AG09309 (cell line): ENCODE data around the gene SLC22A2.
"Not testable (repeated sequence)": the region's sequence is repeated elsewhere in the genome, so short reads cannot be mapped to it uniquely, and the experiment has no call there.

Experiments
- DNase-seq: peaks from one replicate; pipeline ENCODE4 v3.0.0-alpha.2; 2010; ENCODE audit warnings: low read depth
- H3K4me3 ChIP-seq: 2 replicates; pipeline ENCODE4 v1.5.1; 2011; ENCODE audit warnings: mild to moderate bottlenecking, low read depth, low read length, moderate library complexity; ENCODE audit not compliant: control insufficient read depth
- CTCF ChIP-seq: IDR thresholded peaks from 2 replicates; pipeline ENCODE4 v1.5.1; 2011; ENCODE audit warnings: mild to moderate bottlenecking, low read depth, low read length, inconsistent platforms; ENCODE audit not compliant: insufficient read depth, control insufficient read depth; ENCODE audit errors: missing control alignments

SLC22A2 gene

GRCh38 chr6:160258346-160259142 is at the start of gene SLC22A2:
Gene SLC22A2, minus strand, starts transcription at chr6:160258821. Its CDS starts 64 bp downstream, at chr6:160258757.
- no peak for DNase-seq
- no peak for TF ChIP-seq CTCF
- no peak within 1 kb of the TSS for H3K4me3 ChIP-seq

DNA sequence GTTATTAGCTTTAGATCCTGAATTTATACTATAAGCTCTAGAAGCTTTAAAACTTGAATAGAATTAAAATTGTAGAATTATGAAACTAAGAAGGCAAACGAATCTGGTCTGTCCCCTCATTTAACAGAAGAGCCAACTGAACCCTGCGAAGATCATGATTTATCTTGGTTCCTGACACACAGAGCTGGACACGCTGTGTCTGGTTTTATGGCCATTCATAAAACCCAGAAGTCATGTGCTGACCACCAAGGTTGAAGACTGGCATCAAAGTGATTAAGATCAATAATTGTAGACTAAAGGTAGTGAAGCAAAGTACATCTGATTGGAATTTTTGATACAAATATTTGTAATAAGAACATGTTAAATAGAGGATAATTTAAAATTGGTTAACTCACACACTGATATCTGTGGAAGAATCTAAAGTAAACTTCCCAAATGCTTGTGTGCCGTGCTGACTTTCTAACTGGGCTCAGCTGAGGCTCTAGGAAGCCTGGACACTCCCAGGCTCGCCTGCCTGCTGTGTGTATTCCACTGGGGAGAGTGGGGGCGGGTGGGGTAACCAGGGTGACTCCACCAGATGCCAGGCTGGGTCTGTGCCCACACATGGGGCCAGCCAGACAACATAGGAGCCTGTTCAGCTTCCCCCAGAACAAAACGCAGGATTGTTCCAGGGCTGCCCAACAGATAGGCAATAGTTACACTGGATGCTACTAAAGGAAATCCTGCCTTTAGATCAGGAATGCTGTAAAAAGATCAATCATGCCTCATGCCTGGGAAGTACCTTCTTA is 47.5 kb upstream of the SLC22A2 start:
- no peak overlapping the region for H3K4me3 ChIP-seq
- no peak for TF ChIP-seq CTCF
- DNase-seq = no peak

- no peak for DNase-seq
- no peak for TF ChIP-seq CTCF
- H3K4me3 ChIP-seq = no peak overlapping the region
Observed at GRCh38 chr6:160303806-160304205, 45.2 kb upstream of the SLC22A2 start.

DNA sequence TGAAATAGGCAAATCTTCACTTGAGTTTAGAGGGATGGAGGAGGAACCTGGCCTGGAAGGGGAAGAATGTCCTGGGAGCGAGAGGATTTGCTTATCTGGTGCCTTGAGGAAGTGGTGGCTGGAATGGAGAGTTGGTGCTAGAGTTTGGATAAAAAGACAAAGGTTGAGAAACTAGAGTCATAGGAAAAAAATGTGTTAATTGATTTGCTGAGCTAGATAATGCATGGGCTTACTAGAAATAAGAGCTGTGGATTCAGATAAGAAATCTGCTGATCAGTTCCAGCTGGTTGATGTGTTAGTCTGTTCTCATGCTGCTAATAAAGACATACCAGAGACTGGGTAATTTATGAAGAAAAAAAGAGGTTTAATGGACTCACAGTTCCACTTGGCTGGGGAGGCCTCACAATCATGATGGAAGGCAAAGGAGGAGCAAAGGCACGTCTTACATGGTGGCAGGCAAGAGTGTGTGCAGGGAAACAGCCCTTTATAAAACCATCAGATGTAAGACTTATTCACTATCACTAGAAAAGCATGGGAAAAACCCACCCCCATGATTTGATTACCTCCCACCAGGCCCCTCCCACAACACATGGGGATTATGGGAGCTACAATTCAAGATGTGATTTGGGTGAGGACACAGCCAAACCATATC is 43.9 kb upstream of the SLC22A2 start:
- not testable (repeated sequence) for DNase-seq, H3K4me3 ChIP-seq

DNA sequence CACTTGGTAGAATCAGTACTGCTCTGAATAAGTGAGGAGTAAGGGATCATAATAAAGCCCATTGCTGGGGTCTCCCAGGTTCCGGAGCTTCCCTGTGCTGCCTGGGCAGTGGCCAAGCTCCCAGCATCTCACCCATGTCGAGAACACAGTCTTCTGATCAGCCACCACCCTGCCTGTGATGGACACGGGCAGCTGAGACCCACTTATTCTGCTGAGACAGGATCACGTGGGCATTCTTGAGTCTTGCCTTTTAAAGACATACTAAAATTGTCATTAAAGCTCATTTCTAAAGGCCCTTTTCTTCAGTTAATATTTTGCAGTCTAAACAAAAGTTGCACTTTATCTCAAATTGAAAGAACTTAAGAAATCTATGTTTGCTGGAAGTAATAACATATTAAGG is 42.7 kb upstream of the SLC22A2 start:
- no peak overlapping the region for H3K4me3 ChIP-seq
- no peak for DNase-seq
- TF ChIP-seq CTCF = no peak

DNA sequence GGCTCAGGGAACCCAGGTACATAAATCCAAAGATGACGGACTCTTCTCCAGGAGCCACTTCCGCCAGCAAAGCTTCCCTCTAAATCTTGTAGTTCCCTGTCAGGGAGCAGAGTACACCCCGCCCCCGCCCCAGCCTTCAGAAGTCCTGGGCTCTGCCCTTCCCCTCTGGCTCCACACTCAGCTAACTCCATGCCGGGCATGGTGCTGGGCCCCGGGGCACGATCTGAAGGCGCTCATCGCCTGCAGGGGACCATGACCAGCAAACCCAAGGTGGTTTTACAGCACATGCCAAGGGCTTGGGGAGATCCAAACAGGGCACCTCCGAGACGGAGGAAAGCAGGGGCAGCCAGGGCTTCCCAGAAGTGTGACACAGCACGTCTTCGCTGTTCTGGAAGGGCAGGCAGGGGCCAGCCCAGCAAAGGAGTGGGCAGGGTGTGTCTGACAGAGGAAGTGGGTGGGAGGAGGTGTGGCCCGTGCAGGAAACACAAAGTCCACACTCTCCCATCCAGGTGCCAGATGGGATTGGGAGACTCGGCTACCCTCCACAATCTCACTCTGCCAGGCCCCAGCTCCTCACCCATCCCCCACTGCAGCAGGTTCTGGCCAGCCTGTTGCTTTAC is 41.6 kb upstream of the SLC22A2 start:
- no peak overlapping the region for H3K4me3 ChIP-seq
- TF ChIP-seq CTCF = no peak
- no peak for DNase-seq

- DNase-seq = no peak
- no peak overlapping the region for H3K4me3 ChIP-seq
- TF ChIP-seq CTCF = no peak
Observed at GRCh38 chr6:160299559-160299958, 40.9 kb upstream of the SLC22A2 start.
